Fibroblast of skin of abdomen (primary cell): ENCODE measurements around the gene PIK3R4.

ENCODE experiments used
- DNase-seq: peaks from one replicate; pipeline ENCODE4 v3.0.0-alpha.2; 2013

The PIK3R4 gene

DNA sequence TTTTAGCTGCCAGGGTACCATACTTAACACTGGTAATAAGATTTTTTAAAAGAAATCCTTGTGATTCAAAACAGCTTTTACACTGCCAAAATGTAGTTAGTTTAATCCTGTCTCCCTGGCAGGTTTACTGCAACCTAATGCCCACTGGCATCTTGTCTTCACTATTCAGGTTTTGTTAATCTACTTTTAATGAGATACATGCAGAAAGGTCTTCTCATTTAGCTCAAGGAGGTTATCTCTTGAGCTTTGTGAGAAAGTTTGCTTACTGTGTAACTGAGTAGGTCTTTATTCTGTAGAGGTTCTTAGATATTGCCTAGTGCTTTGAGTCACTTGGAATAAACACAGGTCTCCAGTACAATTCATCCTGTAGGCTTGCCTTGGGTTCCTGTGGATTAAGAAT is 110.7 kb downstream of the PIK3R4 start:
- DNase-seq, result no peak

DNA sequence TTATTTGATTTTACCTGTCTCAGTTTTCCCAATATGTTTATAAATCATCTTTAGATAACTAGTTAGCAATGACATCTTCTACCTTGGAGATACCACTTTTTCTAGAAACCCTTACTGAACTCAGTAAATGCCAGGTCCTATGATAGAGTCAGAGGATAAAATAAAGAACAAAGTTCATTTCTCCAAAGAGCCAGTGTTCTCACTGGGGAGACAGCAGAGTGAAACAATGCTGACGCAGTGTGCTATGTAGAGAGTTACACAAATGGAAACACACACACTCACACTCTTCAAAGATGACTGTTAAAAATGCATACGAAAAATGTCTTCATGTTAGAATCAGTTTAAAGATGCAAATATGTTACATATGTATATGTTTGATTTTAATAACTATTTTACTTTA is 111.3 kb downstream of the PIK3R4 start:
- DNase-seq, result no peak
